ENCODE data around the gene LONRF2. TPM values are rescaled to one million over a fixed set of nuclear protein-coding genes. Genes with fewer than 3 reads are reported as not detected.

The LONRF2 gene
- total and polyA plus RNA-seq, 2 of the 13 experiments (the other 11 are each of a cell fraction or from before 2014, with no cell fraction given), result not detected

- intact Hi-C loops (cut with micrococcal nuclease; ENCODE audit: unreplicated experiment), result no loop called here
- Histone ChIP-seq H3K79me2 (ENCODE audit: insufficient read depth, low read length) (no peaks in the 10 kb centered on the region), H3K4me2 (ENCODE audit: low read depth, low read length) (no peak overlapping the region), H3K9ac (ENCODE audit: insufficient read depth, low read depth, low read length) (no peak overlapping the region), H4K20me1 (ENCODE audit: insufficient read depth, low read length) (no peaks in the 10 kb centered on the region), H3K9me3 (ENCODE audit: low read length) (no peaks in the 10 kb centered on the region), H3K36me3 (replicated peaks in 1 of 2; ENCODE audit: control insufficient read depth in 1 of 2, insufficient read depth in 2 of 2, low read length in 2 of 2) (no peaks in the 10 kb centered on the region), H3K4me3 (replicated peaks in 1 of 3; ENCODE audit: insufficient read depth in 1 of 3, low read depth in 2 of 3, low read length in 3 of 3) (no peak overlapping the region), H3K27ac (ENCODE audit: extremely low read length, insufficient read depth, low read length) (no peak overlapping the region), H3K4me1 (ENCODE audit: insufficient read depth, low read length) (no peaks in the 10 kb centered on the region), H2AFZ (ENCODE audit: low read length) (no peak overlapping the region), H3K27me3 (ENCODE audit: control insufficient read depth in 1 of 2, insufficient read depth in 2 of 2, low read length in 2 of 2) (peaks cover 1 to 35% of the 10 kb centered on the region in 2 experiments; a peak in 4 of 5 replicates)
- DNase-seq (ENCODE audit: low spot score) (no peak), FAIRE-seq (no peak), ATAC-seq (no peak)
- TF ChIP-seq DBP (CRISPR knock-in tag; IDR thresholded peaks at IDR 0.05; ENCODE audit: not compliant biosample characterization) (no peak), ZNF674 (CRISPR knock-in tag; IDR thresholded peaks at IDR 0.05; ENCODE audit: low read depth) (no peak), ATF4 (CRISPR knock-in tag; IDR thresholded peaks at IDR 0.05) (no peak), PCBP2 (optimal IDR thresholded peaks at IDR 0.05; ENCODE audit: low read depth, low read length, poor library complexity, severe bottlenecking) (no peak), ZNF274 (CRISPR knock-in tag; IDR thresholded peaks at IDR 0.05) (no peak), BRCA1 (CRISPR knock-in tag; IDR thresholded peaks at IDR 0.05) (no peak), SMARCC2 (IDR thresholded peaks at IDR 0.05) (no peak), PCBP1 (IDR thresholded peaks at IDR 0.05; ENCODE audit: borderline replicate concordance, low read depth, low read length) (no peak), PHF8 (CRISPR knock-in tag; IDR thresholded peaks at IDR 0.05) (no peak), ATF7-NPFF (CRISPR knock-in tag; IDR thresholded peaks at IDR 0.05; ENCODE audit: low read depth) (no peak), NONO (IDR thresholded peaks at IDR 0.05) (no peak), NONO (CRISPR knock-in tag; conservative IDR thresholded peaks at IDR 0.05) (no peak), NBN (conservative IDR thresholded peaks at IDR 0.05) (no peak)
- no TSS peak for BruUV-seq (replicated peaks)
- CTCF ChIA-PET (ENCODE audit: low intra/inter-chr PET ratio, low total read pairs), result no interaction called here
- POLR2A ChIA-PET, result no interaction called here
- WGBS (ENCODE audit: low lambda C conversion rate), result 28% methylated on average over 16 of the region's 16 CpGs
- in situ Hi-C loops (cut with HindIII; ENCODE audit: extremely low pct_ligation_motif_present, low pct_unique_long_range_greater_than_20kb), result no loop called here
Observed at GRCh38 chr2:100281521-100282438, 40.5 kb downstream of the LONRF2 start.
